ENCODE measurements around the gene MRGPRF.

GRCh38 chr11:69002110-69002569, 10.9 kb downstream of the MRGPRF start:
- no peak for TF ChIP-seq CTCF (IDR thresholded peaks at IDR 0.05; ENCODE audit: low read length)
- TF ChIP-seq EZH2 (optimal IDR thresholded peaks at IDR 0.05; ENCODE audit: low read depth, low read length) = no peak

All from MM.1S (cell line).